NAMALWA (cell line): ENCODE results near the gene COL20A1.

Experiments used
- DNase-seq: peaks from one replicate; pipeline ENCODE4 v3.0.0-alpha.2; 2015; ENCODE audit warnings: low spot score

The COL20A1 gene

DNA sequence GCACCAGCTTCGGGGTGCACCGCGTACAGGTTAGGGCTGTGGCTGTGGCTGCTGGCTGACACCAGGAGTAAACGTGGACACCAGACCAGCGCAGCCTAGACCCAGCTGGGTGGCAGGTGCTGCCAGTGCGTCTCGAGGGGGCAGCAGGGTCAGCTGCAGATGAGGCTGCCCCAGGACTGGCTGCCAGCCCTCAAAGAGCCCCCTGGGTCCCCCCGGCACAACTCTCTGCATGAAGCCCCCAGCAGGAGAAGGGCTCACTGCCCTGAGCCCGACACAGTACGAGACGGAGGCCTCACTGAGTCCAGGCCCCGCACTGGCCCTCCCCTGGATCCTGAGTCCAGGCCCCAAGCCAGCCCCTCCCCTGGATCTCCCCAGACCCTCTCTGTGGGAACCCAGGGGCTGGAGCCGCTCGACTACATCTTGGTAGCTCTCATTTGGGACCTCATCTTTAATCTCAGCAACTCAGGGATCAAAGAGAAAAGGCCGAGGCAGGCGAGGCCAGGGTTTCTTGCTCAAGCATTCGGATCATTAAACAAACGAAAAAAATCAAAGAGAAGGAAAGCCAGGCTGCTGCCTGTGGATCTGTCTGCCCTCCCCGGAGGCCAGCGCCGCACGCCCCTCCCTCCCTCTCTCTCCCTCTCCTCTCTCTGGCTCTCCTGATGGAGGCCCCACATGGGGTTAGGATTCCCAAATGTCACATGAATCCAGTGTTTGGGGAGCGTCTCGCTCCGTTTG is 31.8 kb upstream of the COL20A1 start:
- no peak for DNase-seq

DNA sequence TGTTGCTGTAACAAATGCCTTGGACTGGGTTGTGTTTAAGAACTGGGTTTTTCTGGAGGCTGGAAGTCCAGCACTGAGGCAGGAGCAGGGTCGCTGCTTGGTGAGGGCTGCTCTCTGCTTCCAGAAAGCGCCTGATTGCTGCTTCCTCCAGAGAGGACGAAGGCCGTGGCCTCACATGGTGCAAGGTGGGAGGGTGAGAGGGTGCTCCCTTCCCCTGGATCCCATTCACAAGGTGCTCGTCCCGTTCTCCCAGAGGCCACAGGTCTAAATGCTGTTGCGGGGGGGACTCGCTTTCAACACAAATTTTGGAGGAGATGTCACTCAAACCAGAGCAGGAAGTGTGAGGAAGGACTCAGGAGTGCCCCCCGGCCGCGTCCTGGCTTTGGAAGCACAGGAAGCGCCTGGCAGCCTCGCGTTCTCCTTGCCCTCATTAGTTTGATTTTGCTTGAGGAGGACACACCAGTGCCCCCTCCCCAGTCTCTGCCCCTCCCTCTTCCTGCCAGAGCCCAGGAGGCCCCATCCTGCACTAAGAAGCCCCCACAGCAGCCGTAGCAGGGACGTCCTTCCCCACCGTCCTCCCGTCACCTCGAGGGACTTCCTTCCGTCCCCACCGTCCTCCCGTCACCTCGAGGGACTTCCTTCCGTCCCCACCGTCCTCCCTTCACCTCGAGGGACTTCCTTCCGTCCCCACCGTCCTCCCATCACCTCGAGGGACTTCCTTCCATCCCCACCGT is 31.0 kb upstream of the COL20A1 start:
- DNase-seq: no peak

DNA sequence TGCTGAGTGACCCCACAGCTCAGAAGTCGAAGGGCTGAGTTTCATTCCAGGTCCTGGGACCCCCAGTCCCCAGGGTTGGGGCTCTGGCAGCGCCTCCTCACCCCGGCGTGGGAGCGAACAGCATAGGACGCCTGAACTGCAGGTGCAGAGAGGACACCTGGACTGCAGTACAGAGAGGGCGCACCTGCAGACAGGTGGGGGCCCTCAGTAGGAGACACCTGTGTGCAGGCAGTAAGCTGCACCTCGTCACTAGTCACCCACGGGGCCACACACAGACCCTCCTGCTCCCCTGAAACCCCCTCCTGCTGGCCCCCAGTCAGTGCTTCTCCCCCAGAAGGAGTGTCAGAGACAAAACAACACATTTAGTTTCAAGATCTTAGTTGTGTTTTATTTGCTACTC is 30.1 kb upstream of the COL20A1 start:
- DNase-seq: no peak

DNA sequence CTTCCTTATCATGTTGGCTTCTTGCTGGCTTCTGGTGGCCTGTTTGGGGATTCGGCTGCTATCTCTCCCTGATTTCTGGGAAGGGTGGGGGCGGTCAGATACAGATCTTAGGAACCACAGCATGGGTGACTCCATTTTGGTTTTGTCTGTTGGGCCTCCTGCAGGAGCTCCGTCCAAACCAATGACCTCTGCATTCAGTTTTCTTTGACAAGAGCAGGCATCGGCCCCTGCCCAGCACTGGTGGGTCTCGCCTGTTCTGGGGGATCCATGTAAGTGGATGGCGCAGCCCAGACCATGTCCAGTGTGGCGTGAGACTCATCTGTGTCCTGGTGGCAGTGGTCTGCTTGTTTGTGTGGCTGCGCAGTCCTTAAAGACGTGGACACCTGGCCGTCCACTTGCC is 29.0 kb upstream of the COL20A1 start:
- no peak for DNase-seq

DNA sequence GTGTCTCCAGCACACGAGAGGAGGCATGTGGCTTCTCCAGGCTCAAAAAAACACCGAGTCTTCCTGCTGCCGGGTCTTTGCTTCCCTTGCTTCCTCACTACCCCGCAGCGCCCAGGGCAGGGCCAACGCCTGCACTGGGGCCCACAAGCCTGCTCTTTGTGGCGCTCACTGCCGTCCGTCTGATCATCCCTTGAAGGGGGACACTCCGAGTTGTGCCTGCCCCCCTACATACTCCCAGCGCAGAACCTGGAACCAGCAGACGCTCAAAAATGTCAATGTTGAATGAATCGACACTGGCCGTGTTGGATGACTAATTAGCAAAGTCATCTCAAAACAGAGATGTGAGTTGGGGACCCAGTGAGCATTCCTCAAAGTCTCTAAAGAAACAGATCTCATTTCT is 28.5 kb upstream of the COL20A1 start:
- no peak for DNase-seq

DNA sequence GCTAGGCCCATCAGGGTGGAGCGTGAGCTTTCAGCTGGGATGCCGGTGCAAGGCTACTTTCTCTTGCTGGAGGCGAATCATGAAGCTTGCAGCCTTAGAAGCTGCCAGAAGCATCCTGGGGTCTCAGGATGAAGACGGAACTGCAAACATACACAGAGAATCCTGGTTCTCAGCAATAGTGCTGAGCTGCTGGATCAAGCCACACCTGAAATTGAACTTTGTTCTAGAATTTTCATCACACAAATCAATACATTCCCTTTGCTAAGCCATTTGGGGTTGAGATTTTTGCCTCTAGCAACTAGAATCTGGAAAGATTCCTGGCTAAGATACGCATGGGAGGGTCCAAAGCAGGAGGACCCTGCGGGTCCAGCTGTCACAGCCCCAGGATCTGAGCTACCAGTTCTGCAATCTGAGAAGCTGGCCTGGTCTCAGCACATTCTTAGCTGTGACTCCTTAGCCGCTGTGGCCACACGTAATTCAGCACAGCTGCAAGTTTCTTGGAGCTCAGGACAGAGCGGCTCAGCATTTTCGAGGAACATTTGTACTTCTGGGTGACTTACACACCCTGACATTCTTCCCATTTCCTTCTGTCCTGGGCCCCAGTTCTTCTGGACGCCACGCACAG is 27.0 kb upstream of the COL20A1 start:
- no peak for DNase-seq

DNA sequence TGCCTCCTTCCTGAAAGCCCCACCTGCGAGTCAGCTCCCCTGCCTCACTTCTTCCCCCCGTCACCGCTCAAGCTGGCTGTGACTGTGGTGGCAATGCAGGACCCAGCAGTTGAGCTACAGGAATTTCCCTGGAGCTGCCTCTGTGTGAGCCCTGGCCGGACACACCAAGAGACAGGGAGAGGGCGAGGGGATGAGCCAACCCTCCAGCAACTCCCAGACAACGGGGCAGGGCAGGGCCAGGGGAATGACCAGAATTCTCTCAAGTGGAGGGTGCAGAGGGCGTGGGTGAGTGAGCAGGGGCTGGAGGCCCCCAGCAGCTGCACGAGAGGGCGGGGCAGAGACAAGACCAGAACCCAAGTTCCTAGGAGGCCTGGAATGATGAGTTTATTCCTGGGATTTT is 25.3 kb upstream of the COL20A1 start:
- no peak for DNase-seq

DNA sequence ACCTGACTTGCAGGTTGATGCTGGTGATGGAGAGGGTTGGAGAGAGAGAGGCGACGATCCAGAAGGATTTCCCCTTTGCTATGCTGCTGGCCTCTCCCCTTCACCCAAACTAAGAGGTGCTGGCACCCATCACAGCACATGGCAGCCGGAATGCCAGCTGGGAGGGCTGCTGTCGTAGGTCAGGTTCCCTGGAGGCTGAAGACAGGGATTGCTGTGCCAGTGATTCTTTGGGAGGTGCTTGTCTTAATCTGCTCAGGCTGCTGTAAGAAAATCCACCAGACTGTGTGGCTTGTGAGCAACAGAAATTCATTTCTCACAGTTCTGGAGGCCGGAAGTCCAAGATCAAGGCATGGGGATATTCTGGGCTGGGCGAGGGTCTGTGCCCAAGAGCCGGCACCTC is 24.7 kb upstream of the COL20A1 start:
- DNase-seq: no peak

DNA sequence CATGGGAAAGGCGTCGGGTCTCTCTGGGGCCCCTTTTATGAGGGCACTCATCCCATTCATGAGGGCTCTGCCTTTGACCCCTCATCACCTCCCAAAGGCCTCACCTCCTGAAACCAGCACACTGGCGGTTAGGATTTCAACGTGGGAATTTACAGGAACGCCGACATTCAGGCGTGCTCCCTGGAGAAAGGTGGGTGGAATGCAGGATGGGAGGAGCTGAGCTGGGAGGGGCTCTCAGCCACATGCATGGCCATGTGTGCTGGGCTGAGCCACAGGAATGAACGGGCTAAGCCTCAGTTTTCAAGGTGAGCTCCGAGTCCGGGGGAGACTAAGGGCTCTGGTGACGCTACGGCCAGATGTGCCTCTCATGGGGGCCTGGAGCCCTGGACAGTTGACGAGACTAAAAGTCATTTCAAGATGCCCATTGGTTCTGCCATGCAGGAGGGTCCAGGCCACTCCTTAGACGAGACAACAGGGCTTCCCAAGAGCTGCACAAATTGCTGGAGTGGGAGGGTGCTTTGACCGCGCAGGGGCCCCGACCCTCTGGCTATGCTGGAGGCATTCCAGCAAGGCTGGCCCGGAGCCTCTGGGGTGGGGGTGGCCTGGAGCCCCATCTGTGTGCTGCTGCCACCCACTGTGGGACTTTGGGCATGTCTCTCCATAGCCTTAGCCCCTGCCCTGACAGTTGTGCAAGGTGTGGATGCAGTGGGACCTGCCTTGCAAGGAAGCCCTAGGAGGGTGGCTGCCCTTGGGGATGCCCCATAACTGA is 24.1 kb upstream of the COL20A1 start:
- DNase-seq: no peak

DNA sequence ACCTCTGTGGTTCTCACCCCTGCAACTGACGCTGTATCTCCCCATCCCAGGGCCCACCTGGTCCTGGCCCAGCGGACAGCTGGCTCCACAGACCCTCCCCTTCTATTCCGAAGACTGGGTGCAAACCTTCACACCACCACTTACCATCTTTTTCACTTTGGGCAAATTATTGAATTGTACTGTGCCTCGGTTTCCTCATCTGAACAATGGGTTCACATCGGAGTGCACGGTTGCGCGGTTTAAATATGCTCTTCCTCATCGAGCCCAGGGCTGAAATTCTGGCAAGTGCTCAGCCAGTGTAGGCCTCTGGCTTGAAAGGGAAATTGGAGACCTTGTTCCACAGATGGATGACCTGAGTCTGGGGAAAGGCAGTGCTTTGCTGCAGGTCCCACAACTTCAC is 23.3 kb upstream of the COL20A1 start:
- no peak for DNase-seq

DNA sequence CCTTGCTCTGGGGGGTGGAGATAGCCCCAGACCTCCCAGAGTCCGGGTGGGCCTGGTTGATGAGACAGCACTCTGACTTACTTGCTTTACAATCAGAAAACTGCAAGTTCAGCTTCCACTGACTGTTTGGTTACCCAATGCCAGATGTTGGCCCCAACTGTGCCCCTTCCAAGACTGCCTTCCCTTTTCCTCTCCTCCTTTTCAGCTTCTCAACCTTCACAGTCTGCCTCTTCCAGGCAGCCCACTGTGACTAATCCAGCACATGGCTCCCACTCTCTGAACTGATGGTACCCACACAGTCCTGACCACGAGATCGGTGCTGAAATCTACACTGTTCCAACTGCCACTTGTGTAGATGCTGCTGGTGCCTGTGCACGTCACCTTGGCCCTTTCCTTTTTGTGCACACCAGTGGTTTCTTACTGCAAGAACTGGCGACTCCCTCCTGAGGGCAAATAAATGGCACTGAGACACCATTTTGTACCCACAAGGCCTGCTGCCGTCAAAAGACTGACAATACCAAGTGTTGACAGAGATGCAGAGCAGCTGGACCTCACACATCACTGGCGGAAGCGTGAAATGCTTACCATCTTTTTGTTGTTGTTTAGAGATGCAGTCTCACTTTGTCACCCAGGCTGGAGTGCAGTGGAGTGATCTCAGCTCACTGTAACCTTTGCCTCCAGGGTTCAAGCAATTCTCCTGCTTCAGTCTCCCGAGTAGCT is 22.2 kb upstream of the COL20A1 start:
- DNase-seq: no peak

DNA sequence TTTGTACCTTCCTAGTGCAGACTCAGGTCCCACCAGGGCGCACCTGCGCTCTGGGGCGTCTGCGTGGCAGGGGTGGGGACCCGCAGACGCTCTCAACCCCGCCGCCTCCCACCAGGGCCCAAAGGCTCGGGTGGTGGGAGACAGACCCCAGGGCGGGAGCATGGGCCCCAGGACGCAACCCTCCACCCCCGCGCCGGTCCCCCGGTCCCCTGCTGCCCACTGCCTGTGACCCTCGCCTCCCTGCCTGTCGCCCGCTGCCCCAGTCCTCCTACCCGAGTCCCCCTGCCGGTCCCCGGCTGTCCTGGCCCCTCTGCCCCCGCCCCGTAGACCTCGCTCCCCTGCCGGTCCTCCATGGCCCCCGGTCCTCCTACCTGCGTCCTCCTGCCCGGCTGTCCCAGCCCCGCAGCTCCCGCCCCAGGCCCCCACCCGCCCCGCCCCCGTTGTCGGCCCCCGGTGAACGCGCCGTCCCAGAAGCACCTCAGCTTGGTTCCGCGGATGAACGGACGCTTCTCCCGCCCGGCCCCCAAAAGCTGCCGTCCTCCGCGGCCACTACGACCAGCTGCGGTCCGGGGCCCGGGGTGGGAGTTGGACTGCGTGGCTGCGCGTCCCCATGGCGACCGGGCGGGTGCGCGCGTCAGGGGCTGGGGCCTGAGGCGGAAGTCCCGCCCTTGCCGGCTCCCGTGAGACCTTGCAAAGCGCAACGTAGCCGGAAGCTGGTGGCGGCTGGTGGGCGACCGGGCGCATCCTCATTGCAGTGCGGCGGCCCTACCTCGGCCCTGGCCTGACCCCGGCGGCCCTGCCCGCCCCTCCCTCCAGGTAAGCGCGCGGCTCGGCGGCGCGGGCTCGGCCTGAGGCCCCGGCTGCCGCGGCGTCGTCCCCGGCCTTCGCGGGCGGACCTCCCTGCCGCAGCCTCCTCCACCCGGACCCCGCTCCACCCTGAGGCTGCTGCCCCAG is 20.6 kb upstream of the COL20A1 start, which contains the start of gene ARFGAP1:
ARFGAP1 (plus strand) TSS at position 709 of the 954 bp plus-strand sequence. CDS start 2,768 bp downstream, outside the sequence.
- peak; percentile 90 for DNase-seq

DNA sequence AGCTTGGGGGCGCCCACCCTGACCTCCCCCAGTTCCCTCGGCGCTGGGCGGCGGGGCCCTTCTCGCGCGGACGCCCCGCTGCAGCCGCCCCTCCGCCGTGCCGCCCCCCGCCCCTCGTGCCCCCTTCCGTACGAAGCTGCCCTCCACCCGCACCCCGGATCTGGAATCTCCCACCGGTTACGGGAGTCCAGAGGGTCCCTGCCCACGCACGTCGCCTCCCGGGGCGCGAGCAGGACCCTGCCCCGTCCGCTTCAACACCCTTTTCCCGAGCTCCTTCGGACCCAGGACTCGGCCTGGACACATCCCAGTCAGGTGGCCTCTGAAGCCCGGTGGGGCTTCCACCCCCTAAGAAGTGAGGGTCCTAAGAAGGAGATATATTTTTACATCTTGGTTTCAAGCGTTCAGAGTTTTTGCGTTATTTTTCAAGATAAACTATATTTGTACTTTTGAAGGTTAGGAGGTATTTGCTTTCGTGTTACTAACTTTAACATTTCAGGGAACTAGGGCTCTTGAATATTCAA is 19.9 kb upstream of the COL20A1 start:
- DNase-seq: no peak

DNA sequence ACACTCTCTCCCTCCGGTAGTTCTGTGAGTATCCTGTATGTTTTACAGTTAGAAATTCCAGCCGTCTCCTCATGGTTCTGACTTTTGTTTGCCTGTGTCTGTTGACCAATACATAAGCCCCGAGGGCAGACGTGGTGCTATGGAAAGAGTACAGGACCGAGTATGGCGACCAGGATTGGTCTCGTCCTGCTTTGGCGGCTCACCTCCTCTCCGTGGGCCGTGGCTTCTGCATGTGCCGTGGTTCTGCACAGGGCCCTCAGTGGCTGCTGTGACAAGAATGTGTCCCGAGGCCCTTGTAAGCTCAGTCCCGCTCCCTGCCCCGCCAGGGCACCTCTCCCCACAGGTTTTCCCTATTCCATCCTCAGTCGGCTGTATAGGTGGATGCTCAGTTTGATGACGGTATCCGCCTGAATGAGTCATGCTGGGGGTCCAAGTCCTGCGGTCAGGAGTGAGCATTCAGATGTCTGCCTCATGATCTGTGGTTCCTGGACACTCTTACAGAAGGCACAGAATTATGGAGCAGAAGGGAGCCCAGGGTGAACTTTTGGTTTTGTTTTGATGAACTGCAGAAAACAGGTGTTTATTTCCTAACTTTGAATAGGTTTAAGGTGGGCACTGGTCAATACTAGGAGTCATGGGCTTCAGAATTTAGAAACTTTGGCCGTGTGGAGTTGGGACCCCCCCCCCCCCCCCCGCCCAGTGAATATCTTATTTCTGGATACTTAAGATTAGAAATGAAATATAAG is 19.2 kb upstream of the COL20A1 start:
- DNase-seq: no peak

DNA sequence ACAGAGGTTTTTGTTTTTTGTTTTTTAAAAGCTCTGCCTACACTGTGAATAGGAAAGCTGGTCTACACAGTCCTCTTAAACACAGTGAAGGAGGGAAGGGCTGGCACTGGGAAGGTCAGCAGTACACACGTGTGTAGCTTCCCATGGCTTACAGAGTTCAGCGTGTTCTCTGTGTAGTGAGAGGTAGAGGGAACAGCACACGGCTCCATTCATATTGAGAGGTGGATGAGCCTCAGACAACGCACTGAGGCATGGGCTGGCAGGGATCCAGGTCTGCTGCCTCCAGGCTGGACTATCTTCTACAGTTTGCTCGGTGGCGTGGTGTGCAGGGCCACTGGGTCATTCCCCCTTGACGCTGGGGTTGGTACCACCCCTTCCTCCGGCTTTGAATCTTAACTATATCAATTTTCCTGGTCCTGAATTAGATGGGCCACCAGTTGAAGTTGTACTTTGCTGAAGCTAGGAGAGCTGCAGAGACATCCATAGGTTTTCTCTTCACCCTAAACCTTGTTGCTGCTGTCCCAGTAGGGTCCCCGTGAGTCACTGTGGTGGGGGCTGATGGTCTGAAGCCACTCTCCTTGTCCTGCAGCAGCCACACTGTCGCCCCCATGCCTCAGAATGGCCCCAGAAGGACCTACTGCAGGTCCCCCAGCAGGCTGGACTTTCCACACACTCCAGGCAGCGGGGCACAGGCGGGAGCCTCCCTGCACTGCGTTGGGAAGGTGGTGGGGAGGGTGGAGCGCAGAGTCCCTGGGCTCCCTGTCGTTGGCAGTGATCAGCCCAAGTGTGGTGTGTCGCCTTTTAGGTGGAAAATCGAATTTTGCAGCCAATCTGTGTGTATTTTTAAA is 18.4 kb upstream of the COL20A1 start:
- no peak for DNase-seq

DNA sequence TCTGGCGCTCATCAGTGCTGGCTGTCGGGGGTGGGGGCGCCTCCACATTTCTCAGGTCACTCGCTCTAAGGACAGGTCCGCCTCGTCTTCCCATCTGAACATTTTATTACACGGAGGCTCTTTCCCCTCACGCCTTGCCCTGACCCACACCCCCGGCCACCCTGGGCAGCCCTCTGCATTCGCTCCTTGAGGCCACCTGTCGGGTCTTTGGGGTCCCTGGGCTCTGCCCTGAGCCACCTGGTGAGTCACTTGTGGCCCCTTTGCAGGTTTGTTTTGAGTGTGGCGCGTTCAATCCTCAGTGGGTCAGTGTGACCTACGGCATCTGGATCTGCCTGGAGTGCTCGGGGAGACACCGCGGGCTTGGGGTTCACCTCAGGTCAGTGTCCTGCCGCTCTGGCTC is 17.2 kb upstream of the COL20A1 start:
- no peak for DNase-seq

DNA sequence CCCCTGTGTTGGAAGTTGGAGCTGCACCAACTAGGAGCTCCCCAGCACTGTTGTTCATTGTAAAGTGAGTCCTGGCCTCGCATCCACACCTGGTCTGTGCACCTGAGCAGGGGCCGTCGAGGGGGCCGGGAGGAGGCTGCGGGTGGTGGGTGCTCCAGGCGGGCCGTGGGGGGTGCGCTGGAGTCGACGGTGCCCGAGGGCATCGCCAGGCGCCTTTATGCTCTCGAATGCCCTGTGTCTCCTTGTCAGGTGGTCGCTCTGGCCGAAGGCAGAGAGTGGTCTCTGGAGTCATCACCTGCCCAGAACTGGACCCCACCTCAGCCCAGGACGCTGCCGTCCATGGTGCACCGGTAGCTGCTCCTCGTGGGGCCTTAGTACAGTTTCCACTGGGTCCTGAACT is 16.0 kb upstream of the COL20A1 start:
- no peak for DNase-seq

DNA sequence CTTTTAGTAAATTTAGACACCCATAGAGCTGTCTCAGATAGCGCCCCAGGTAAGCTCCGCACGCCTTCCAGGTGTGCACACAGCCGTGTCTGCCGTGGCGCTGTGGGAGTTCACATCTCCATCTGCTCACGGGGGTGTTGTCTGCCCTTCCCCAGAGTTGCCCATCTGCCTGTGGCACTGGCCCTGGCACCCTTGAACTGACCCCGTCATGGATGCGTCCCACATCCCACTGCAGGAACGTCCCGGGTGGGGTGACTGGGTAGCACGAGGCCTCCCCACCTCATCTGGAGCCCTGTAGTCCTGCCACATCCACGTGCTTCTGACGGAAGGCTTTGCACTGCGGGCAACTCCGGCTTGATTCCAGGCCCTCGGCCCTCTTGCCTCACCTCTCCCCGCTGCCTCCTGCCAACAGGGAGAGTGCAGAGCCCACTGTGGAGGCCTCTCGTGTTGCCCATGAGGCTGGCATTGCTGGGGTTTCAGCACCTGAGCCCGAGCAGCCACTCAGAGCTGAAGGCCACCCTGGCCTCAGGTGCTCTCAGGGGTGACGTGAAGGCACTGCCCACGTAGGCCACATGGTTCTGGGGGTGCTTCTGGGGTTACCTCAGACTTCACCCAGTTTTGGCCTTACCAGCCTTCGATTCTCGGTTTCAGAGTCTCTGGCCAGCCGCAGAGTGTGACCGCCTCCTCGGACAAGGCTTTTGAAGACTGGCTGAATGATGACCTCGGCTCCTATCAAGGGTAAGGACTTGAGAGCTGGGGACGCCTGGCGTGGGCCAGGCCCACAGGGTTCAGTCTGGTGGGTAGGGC is 15.3 kb upstream of the COL20A1 start:
- DNase-seq: no peak
